ENCODE data around the gene NMT1. TPM values are rescaled to one million over a fixed set of nuclear protein-coding genes. Genes with fewer than 3 reads are reported as not detected.

Gene NMT1
- total and polyA plus RNA-seq, 11 donors = 36.8 to 114 (median 68.7) TPM

DNA sequence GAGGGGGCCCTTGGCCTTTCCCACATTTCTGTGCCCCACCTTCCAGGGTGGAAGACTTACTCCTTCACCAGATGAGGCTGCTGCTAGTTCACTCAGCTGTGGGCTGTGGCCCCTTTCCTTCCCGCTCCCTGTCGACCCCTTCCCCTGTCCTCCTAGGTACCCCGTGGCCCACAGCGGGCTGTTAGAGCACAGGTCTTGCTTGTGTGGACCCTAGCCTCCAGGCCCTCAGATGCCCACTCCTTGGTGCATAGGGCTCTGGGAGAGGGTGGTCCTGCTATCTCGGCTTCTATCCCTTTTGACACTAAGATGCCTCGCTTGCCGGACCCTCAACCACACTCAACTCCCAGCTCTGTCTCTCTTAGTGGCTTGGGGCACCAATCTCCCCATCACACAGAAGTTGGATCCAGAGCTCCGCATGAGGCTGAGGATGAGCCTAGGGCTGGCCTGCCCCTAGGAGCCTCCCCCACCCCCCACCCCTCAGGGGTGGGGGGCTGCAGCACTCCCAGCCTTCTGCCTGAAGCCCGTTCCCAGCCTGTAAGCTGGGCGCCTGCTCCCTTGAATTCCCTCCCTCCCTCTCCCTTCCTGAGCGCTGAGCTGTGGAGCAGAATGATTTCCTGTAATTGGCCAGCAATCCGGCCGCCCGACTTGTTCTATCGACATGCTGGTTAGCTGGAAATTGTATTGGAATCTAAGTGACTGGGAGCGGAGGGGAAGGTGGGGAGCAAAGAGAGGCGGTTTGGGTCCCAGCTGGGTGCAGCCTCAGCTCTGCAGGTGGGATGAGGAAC lies 40.6 kb upstream of the NMT1 start:
- H3K4me3 ChIP-seq = peak overlapping the region in 1 of 12 donors; percentile 62
- TF ChIP-seq, protein P1, sequence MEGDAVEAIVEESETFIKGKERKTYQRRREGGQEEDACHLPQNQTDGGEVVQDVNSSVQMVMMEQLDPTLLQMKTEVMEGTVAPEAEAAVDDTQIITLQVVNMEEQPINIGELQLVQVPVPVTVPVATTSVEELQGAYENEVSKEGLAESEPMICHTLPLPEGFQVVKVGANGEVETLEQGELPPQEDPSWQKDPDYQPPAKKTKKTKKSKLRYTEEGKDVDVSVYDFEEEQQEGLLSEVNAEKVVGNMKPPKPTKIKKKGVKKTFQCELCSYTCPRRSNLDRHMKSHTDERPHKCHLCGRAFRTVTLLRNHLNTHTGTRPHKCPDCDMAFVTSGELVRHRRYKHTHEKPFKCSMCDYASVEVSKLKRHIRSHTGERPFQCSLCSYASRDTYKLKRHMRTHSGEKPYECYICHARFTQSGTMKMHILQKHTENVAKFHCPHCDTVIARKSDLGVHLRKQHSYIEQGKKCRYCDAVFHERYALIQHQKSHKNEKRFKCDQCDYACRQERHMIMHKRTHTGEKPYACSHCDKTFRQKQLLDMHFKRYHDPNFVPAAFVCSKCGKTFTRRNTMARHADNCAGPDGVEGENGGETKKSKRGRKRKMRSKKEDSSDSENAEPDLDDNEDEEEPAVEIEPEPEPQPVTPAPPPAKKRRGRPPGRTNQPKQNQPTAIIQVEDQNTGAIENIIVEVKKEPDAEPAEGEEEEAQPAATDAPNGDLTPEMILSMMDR (IDR thresholded peaks at IDR 0.05) = no peak
- no peak for TF ChIP-seq POLR2A (IDR thresholded peaks at IDR 0.05)
- WGBS, 4 donors = 43 to 62% (median 51%) methylated on average over 11 to 17 of the region's 17 CpGs
- H3K4me1 ChIP-seq = peaks cover 0 to 46% (median 31%) of the 10 kb centered on the region in 12 donors
- DNase-seq (peak in 1 of 5 donors; percentile 40), ATAC-seq (peak in 1 of 4 donors; percentile 31)
- intact Hi-C loops (cut with DNase I) = loop anchor here (1.0 to 10.0 kb wide), 11 partner anchors 72 to 248 kb away; partner anchors contain the start of gene KIF18B (in 1 of the 10)
- H3K9me3 ChIP-seq = no peaks in the 10 kb centered on the region
- H3K27me3 ChIP-seq = peaks cover 0 to 27% (median 0%) of the 10 kb centered on the region in 9 donors
- H3K36me3 ChIP-seq = peaks cover 0 to 4% (median 0%) of the 10 kb centered on the region in 9 donors
- H3K27ac ChIP-seq = peak overlapping the region in 3 of 12 donors; percentile 68 to 79 (median 74)

DNA sequence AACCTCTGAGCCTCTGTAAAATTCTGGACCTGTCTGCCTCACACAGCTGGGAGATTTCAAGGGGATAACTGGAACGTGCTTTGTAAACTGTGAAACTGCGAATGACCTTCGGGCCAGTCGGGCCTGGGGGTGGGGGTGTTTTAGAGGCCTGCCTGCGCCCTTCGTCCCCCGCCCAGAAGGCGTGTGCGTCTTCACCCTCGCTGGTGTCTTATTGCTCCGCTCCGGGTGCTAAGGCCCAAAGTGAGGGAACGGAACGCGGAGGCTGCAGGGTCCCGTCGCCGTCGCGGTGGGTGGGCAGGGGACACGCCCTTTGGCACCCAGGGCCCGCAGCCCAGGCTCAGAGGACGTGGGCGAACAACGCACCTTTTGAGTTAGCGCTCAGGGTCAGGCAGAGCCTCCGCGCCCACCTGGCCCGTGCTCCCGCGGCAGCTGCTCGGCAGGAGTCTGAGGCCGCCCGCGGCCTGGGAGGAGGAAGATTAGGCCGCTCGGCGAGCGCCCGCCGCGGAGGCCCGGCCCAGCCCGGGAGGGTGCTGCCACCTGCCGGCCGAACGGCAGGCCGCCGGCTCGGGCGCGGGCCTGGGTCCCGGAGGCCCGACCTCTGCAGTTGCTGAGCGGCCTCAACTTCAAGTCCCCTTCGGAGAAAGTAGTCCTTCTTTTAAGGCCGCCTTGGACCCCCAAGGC lies 39.4 kb upstream of the NMT1 start:
- ATAC-seq = peak in 3 of 4 donors; percentile 80 to 82 (median 82)
- TF ChIP-seq POLR2A (IDR thresholded peaks at IDR 0.05) = peak in 1 of 2 donors; percentile 14
- TF ChIP-seq, protein P1 (IDR thresholded peaks at IDR 0.05) = peak; percentile 67 to 98 (median 96)
- intact Hi-C loops (cut with DNase I) = loop anchor here (1.0 to 10.0 kb wide), 14 partner anchors 71 to 249 kb away; partner anchors contain the start of genes KIF18B (in 1 of the 10) and PLCD3 (in 1 of the 10)
- H3K27ac ChIP-seq = peak overlapping the region in 11 of 12 donors; percentile 1 to 79 (median 68)
- peaks cover 0 to 46% (median 31%) of the 10 kb centered on the region in 12 donors for H3K4me1 ChIP-seq
- DNase-seq = peak; percentile 67 to 87 (median 73)
- peak overlapping the region in 11 of 12 donors; percentile 29 to 68 (median 46) for H3K4me3 ChIP-seq
- H3K9me3 ChIP-seq = no peaks in the 10 kb centered on the region
- peaks cover 0 to 27% (median 0%) of the 10 kb centered on the region in 9 donors for H3K27me3 ChIP-seq
- WGBS, 4 donors = 2 to 5% (median 5%) methylated on average over 23 to 57 of the region's 57 CpGs; no CpG with 5 or more reads in 1 of the 4 donors
- H3K36me3 ChIP-seq = peaks cover 0 to 7% (median 5%) of the 10 kb centered on the region in 9 donors

DNA sequence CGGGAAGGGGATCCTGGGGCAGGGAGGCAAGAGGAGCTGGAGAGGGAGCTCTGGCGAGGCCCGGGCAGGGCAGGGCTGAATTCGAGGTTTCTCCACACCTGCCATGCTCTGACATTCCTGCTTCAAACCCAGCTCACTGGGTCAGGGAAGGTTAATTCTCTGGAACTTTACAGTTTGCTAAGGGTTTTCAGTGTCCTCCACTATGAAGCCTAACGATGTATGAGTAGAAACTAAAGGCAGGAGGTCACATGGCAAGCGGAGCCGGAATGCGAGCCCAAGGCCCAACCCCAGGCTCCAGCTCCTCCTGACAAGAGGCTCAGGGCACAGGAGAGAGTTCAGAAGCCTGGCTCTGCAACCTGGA lies 38.8 kb upstream of the NMT1 start:
- peak overlapping the region in 9 of 12 donors; percentile 29 to 79 (median 68) for H3K27ac ChIP-seq
- no peaks in the 10 kb centered on the region for H3K9me3 ChIP-seq
- H3K4me3 ChIP-seq = peak overlapping the region in 6 of 12 donors; percentile 41 to 68 (median 56)
- peak in 1 of 4 donors; percentile 4 for ATAC-seq
- no peak for DNase-seq
- no peak for TF ChIP-seq POLR2A (IDR thresholded peaks at IDR 0.05)
- TF ChIP-seq, protein P1 (IDR thresholded peaks at IDR 0.05) = peak in 2 of 12 donors; percentile 8 to 19
- peaks cover 0 to 27% (median 0%) of the 10 kb centered on the region in 9 donors for H3K27me3 ChIP-seq
- peaks cover 0 to 11% (median 8%) of the 10 kb centered on the region in 9 donors for H3K36me3 ChIP-seq
- intact Hi-C loops (cut with DNase I) = loop anchor here in 9 of 10 donors (1.0 to 10.0 kb wide), 11 partner anchors 70 to 250 kb away; partner anchors contain the start of gene PLCD3 (in 1 of the 9)
- WGBS, 4 donors = 56 to 83% (median 66%) methylated on average over 7 to 8 of the region's 8 CpGs
- peaks cover 0 to 46% (median 31%) of the 10 kb centered on the region in 12 donors for H3K4me1 ChIP-seq
